Measurements from ENCODE around the gene HEATR5A. TPM values are rescaled to one million over a fixed set of nuclear protein-coding genes. Genes with fewer than 3 reads are reported as not detected.

HEATR5A gene
- total and polyA plus RNA-seq, 9 of the 15 experiments (the other 6 are each of a cell fraction or from before 2014, with no cell fraction given): 8.0 to 50.9 (median 23.0) TPM

DNA sequence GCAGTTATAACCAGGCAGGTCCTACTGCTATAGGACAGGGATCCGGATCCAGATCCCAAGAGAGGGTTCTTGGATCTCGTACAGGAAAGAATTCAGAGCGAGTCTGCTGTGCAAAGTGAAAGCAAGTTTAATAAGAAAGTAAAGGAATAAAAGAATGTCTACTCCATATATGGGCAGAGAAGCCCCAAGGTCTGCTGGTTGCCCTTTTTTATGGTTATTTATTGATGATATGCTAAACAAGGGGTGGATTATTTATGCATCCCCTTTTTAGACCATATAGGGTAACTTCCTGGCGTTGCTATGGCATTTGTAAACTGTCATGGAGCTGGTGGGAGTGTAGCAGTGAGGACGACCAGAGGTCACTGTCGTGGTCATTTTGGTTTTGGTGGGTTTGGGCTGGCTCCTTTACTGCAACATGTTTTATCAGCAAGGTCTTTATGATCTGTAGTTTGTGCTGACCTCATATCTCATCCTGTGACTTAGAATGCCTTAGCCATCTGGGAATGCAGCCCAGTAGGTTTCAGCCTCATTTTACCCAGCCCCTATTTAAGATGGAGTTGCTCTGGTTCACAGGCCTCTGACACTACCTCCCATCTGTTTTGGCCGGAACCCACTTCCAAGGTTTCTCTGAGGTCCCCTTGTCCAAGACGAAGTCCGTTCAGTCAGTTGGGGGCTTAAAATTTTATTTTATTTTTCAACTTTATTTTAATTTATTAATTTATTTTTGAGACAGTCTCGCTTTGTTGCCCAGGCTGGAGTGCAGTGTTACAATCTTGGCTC lies 178.0 kb downstream of the HEATR5A start (continued):
- TF ChIP-seq, protein P1, sequence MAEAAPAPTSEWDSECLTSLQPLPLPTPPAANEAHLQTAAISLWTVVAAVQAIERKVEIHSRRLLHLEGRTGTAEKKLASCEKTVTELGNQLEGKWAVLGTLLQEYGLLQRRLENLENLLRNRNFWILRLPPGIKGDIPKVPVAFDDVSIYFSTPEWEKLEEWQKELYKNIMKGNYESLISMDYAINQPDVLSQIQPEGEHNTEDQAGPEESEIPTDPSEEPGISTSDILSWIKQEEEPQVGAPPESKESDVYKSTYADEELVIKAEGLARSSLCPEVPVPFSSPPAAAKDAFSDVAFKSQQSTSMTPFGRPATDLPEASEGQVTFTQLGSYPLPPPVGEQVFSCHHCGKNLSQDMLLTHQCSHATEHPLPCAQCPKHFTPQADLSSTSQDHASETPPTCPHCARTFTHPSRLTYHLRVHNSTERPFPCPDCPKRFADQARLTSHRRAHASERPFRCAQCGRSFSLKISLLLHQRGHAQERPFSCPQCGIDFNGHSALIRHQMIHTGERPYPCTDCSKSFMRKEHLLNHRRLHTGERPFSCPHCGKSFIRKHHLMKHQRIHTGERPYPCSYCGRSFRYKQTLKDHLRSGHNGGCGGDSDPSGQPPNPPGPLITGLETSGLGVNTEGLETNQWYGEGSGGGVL (CRISPR knock-in tag; IDR thresholded peaks at IDR 0.05): peak; percentile 89
- TF ChIP-seq ZNF76 (CRISPR knock-in tag; IDR thresholded peaks at IDR 0.05; ENCODE audit: borderline replicate concordance): peak; percentile 97
- peak; percentile 79; the same call in 1 of the 2 replicates for TF ChIP-seq ZNF57 (CRISPR knock-in tag; IDR thresholded peaks at IDR 0.05)
- peak; percentile 87; the same call in 1 of the 2 replicates for TF ChIP-seq ELF4 (CRISPR knock-in tag; IDR thresholded peaks at IDR 0.05)
- peak; percentile 87 for TF ChIP-seq TAF7 (tag; IDR thresholded peaks at IDR 0.05)
- peak; percentile 95 for TF ChIP-seq MEF2D (tag; conservative IDR thresholded peaks at IDR 0.05; ENCODE audit: low read depth)
- peak; percentile 95 for TF ChIP-seq HIVEP1 (CRISPR knock-in tag; IDR thresholded peaks at IDR 0.05)
- peak; percentile 97 for TF ChIP-seq MECOM (CRISPR knock-in tag; IDR thresholded peaks at IDR 0.05)
- TF ChIP-seq PYGO2 (tag; IDR thresholded peaks at IDR 0.05): peak; percentile 93
- peak; percentile 64 for TF ChIP-seq VEZF1 (CRISPR knock-in tag; IDR thresholded peaks at IDR 0.05)
- peak; percentile 46 for TF ChIP-seq MXD1 (CRISPR knock-in tag; IDR thresholded peaks at IDR 0.05; ENCODE audit: borderline replicate concordance, poor library complexity, severe bottlenecking)
- TF ChIP-seq, protein P2, sequence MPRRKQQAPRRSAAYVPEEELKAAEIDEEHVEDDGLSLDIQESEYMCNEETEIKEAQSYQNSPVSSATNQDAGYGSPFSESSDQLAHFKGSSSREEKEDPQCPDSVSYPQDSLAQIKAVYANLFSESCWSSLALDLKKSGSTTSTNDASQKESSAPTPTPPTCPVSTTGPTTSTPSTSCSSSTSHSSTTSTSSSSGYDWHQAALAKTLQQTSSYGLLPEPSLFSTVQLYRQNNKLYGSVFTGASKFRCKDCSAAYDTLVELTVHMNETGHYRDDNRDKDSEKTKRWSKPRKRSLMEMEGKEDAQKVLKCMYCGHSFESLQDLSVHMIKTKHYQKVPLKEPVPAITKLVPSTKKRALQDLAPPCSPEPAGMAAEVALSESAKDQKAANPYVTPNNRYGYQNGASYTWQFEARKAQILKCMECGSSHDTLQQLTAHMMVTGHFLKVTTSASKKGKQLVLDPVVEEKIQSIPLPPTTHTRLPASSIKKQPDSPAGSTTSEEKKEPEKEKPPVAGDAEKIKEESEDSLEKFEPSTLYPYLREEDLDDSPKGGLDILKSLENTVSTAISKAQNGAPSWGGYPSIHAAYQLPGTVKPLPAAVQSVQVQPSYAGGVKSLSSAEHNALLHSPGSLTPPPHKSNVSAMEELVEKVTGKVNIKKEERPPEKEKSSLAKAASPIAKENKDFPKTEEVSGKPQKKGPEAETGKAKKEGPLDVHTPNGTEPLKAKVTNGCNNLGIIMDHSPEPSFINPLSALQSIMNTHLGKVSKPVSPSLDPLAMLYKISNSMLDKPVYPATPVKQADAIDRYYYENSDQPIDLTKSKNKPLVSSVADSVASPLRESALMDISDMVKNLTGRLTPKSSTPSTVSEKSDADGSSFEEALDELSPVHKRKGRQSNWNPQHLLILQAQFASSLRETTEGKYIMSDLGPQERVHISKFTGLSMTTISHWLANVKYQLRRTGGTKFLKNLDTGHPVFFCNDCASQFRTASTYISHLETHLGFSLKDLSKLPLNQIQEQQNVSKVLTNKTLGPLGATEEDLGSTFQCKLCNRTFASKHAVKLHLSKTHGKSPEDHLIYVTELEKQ (CRISPR knock-in tag; IDR thresholded peaks at IDR 0.05): peak; percentile 93
- TF ChIP-seq E4F1 (CRISPR knock-in tag; IDR thresholded peaks at IDR 0.05; ENCODE audit: borderline replicate concordance): peak; percentile 71
- TF ChIP-seq ZNF766 (CRISPR knock-in tag; conservative IDR thresholded peaks at IDR 0.05): peak; percentile 99
- TF ChIP-seq ZNF79 (CRISPR knock-in tag; IDR thresholded peaks at IDR 0.05; ENCODE audit: low read depth): peak; percentile 94
